ENCODE results near the gene TRIP6. TPM values are rescaled to one million over a fixed set of nuclear protein-coding genes. Genes with fewer than 3 reads are reported as not detected.

The TRIP6 gene
- total and polyA plus RNA-seq, 2 of the 8 experiments (the other 6 are each of a cell fraction or from before 2014, with no cell fraction given), result 88.4 to 103 TPM

GRCh38 chr7:100854146-100854895 lies 12.9 kb upstream of the TRIP6 start:
- Histone ChIP-seq H3K56ac (replicated peaks; ENCODE audit: insufficient read length, low read depth, low read length) (no peak overlapping the region), H4K8ac (ENCODE audit: extremely low read depth, insufficient read depth, low read length) (no peak overlapping the region), H3K4me2 (ENCODE audit: insufficient read depth in 1 of 2, low read depth in 2 of 2, low read length in 2 of 2) (no peak overlapping the region; a peak in 1 of 4 replicates), H3K27ac (ENCODE audit: low read depth, low read length) (no peak overlapping the region), H2BK120ac (replicated peaks; ENCODE audit: low read depth, low read length) (no peak overlapping the region), H3K23ac (ENCODE audit: insufficient read length) (no peak overlapping the region), H3K23me2 (ENCODE audit: low read depth, low read length) (peaks cover 4% of the 10 kb centered on the region; the same call in 1 of the 2 replicates), H4K91ac (replicated peaks; ENCODE audit: insufficient read length, low read length) (no peak overlapping the region), H4K20me1 (replicated peaks in 1 of 2; ENCODE audit: control insufficient read depth in 1 of 2, insufficient read depth in 2 of 2, low read length in 2 of 2) (peaks cover 0 to 11% of the 10 kb centered on the region in 2 experiments), H2AK5ac (ENCODE audit: low read depth, low read length) (no peak overlapping the region), H3K79me1 (ENCODE audit: low read depth, low read length) (peaks cover 12% of the 10 kb centered on the region; the same call in 1 of the 2 replicates), H3K4me3 (ENCODE audit: extremely low read depth in 1 of 4, insufficient read depth in 2 of 4, low read depth in 3 of 4, low read length in 4 of 4) (no peak overlapping the region), H3K4me1 (replicated peaks in 1 of 4; ENCODE audit: control insufficient read depth in 3 of 4, insufficient read depth in 4 of 4, low read length in 3 of 4) (peaks cover 0 to 6% (median 0%) of the 10 kb centered on the region in 4 experiments; a peak in 1 of 7 replicates), H3K36me3 (ENCODE audit: control insufficient read depth in 2 of 4, insufficient read depth in 4 of 4, low read length in 3 of 4) (no peaks in the 10 kb centered on the region), H3K79me2 (ENCODE audit: control insufficient read depth in 1 of 2, insufficient read depth in 2 of 2, low read length in 2 of 2) (peaks cover 0 to 21% of the 10 kb centered on the region in 2 experiments; a peak in 1 of 4 replicates), H2BK20ac (ENCODE audit: low read length) (no peak overlapping the region), H3K9me3 (ENCODE audit: insufficient read depth in 2 of 2, low read depth in 1 of 2, low read length in 1 of 2) (no peaks in the 10 kb centered on the region), H4K5ac (ENCODE audit: insufficient read length, low read depth, low read length) (no peak overlapping the region), H2AFZ (ENCODE audit: low read length) (no peak overlapping the region), H3K18ac (ENCODE audit: extremely low read depth, low read length) (no peak overlapping the region), H2BK15ac (ENCODE audit: low read length) (no peak overlapping the region), H3K4ac (replicated peaks; ENCODE audit: insufficient read length, low read depth, low read length) (no peak overlapping the region), H2BK12ac (ENCODE audit: low read depth, low read length) (no peak overlapping the region), H2BK5ac (ENCODE audit: low read depth, low read length) (no peak overlapping the region), H3K14ac (ENCODE audit: insufficient read length) (no peak overlapping the region), H3K9ac (replicated peaks in 1 of 4; ENCODE audit: extremely low read depth in 1 of 4, low read depth in 3 of 4, low read length in 3 of 4) (no peak overlapping the region), H3K27me3 (replicated peaks in 1 of 4; ENCODE audit: control insufficient read depth in 3 of 4, extremely low read depth in 1 of 4, insufficient read depth in 3 of 4, low read length in 3 of 4) (no peaks in the 10 kb centered on the region)
- DNase-seq (ENCODE audit: low read depth in 1 of 2, low spot score in 2 of 2), result no peak
- ChIA-PET CTCF (ENCODE audit: partially characterized antibody) (interaction anchor here (0.8 to 13.9 kb wide), 8 partner anchors 20 to 152 kb away, joined by 3 to 215 read pairs (median 10); partner anchors contain the start of genes EPHB4, POP7 and SRRT), POLR2A (ENCODE audit: partially characterized antibody) (interaction anchor here (0.5 to 1.9 kb wide), 9 partner anchors 9 to 55 kb away, joined by 3 to 8 read pairs (median 4); partner anchors contain the start of genes SRRT and TRIP6)
- WGBS, 2 experiments (ENCODE audit: extremely low coverage in 1 of 2, insufficient coverage in 1 of 2, insufficient read length in 1 of 2, insufficient replicate concordance in 2 of 2, low coverage in 1 of 2, low lambda C conversion rate in 2 of 2, missing lambda C conversion rate in 1 of 2), result 91% methylated on average over 14 of the region's 14 CpGs; no CpG with 5 or more reads in 1 of the 2 experiments
- FAIRE-seq, result no peak
- TF ChIP-seq FOSL1 (IDR thresholded peaks at IDR 0.05; ENCODE audit: insufficient read depth, low read depth, low read length) (no peak), HDAC2 (IDR thresholded peaks at IDR 0.05; ENCODE audit: borderline replicate concordance in 1 of 2, low read depth in 2 of 2, low read length in 2 of 2) (no peak), RBBP5 (IDR thresholded peaks at IDR 0.05; ENCODE audit: borderline replicate concordance, low read depth, low read length) (no peak), YY1 (IDR thresholded peaks at IDR 0.05; ENCODE audit: low read depth, low read length) (no peak), RNF2 (IDR thresholded peaks at IDR 0.05; ENCODE audit: borderline replicate concordance, low read depth, low read length, missing control alignments, poor library complexity, severe bottlenecking) (no peak), TBP (IDR thresholded peaks at IDR 0.05; ENCODE audit: low read depth, low read length) (no peak), BRCA1 (IDR thresholded peaks at IDR 0.05; ENCODE audit: low read depth, low read length) (no peak), CEBPB (IDR thresholded peaks at IDR 0.05; ENCODE audit: low read depth, low read length) (no peak), SAP30 (IDR thresholded peaks at IDR 0.05; ENCODE audit: insufficient read depth, insufficient replicate concordance, low read length) (no peak), CHD2 (IDR thresholded peaks at IDR 0.05; ENCODE audit: low read length) (no peak)
